K562 (cell line): ENCODE data around the gene GEMIN8.

Experiments used
- EP300 ChIP-seq: IDR thresholded peaks from 2 replicates; pipeline ENCODE4 v1.6.1; 2012; ENCODE audit warnings: low read length, improper control_type of control experiment
- SIN3B ChIP-seq: fragments of 450-650 bp; IDR thresholded peaks from 2 replicates; pipeline ENCODE4 v1.6.1; 2017; ENCODE audit warnings: low read depth, mild to moderate bottlenecking, moderate library complexity
- TF ChIP-seq, protein P1 (sequence below), 3 experiments: IDR thresholded peaks in 2 of 3; conservative IDR thresholded peaks in 1 of 3; 2 replicates each; pipeline ENCODE4 v1.5.1; 2011 to 2012; ENCODE audit warnings: low read length in 3 of 3, mild to moderate bottlenecking in 3 of 3, control low read depth in 2 of 3, improper control_type of control experiment in 1 of 3, inconsistent platforms in 1 of 3, low read depth in 1 of 3, mixed read lengths in 1 of 3, moderate library complexity in 1 of 3; ENCODE audit not compliant: insufficient read depth in 2 of 3
- TF ChIP-seq, protein P2 (sequence below): sonication (generic); formaldehyde crosslinking; IDR thresholded peaks from 2 replicates; pipeline ENCODE4 v1.8.1; 2023; ENCODE audit warnings: mild to moderate bottlenecking, missing genetic modification reagents
- TF ChIP-seq, protein P3 (sequence below): sonication (generic); formaldehyde crosslinking; IDR thresholded peaks from 2 replicates; pipeline ENCODE4 v1.9.0; 2022; ENCODE audit warnings: mild to moderate bottlenecking, missing genetic modification reagents

DNA sequence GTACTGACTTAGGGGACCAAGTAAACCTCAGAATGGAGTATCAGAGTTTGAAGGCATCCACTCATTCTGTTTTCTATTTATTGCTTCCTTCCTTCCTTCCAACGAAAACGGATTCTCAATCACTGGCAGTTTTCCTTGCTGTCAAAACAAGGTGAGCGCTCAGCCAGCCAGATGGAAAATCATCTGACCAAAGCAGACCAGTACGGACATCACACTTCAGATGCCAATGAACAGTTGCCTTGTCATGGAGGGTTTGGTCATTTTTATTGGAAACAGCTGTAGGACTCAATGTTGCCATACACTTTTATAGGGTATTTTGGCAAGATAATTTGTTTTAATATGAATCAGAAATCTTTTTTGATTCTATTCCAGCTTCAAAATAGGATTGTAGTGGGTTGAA lies 16.6 kb downstream of the GEMIN8 start:
- TF ChIP-seq EP300 (no peak), SIN3B (no peak)
- TF ChIP-seq, protein P1, sequence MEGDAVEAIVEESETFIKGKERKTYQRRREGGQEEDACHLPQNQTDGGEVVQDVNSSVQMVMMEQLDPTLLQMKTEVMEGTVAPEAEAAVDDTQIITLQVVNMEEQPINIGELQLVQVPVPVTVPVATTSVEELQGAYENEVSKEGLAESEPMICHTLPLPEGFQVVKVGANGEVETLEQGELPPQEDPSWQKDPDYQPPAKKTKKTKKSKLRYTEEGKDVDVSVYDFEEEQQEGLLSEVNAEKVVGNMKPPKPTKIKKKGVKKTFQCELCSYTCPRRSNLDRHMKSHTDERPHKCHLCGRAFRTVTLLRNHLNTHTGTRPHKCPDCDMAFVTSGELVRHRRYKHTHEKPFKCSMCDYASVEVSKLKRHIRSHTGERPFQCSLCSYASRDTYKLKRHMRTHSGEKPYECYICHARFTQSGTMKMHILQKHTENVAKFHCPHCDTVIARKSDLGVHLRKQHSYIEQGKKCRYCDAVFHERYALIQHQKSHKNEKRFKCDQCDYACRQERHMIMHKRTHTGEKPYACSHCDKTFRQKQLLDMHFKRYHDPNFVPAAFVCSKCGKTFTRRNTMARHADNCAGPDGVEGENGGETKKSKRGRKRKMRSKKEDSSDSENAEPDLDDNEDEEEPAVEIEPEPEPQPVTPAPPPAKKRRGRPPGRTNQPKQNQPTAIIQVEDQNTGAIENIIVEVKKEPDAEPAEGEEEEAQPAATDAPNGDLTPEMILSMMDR (IDR thresholded peaks at IDR 0.05 in 2 of 3, conservative IDR thresholded peaks at IDR 0.05 in 1 of 3; ENCODE audit: insufficient read depth in 2 of 3, low read depth in 1 of 3, low read length in 3 of 3), result no peak
- TF ChIP-seq, protein P2, sequence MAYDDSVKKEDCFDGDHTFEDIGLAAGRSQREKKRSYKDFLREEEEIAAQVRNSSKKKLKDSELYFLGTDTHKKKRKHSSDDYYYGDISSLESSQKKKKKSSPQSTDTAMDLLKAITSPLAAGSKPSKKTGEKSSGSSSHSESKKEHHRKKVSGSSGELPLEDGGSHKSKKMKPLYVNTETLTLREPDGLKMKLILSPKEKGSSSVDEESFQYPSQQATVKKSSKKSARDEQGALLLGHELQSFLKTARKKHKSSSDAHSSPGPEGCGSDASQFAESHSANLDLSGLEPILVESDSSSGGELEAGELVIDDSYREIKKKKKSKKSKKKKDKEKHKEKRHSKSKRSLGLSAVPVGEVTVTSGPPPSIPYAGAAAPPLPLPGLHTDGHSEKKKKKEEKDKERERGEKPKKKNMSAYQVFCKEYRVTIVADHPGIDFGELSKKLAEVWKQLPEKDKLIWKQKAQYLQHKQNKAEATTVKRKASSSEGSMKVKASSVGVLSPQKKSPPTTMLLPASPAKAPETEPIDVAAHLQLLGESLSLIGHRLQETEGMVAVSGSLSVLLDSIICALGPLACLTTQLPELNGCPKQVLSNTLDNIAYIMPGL (CRISPR knock-in tag), result no peak
- TF ChIP-seq, protein P3, sequence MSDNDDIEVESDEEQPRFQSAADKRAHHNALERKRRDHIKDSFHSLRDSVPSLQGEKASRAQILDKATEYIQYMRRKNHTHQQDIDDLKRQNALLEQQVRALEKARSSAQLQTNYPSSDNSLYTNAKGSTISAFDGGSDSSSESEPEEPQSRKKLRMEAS, result no peak
